Upper lobe of left lung (tissue), 4 donors: ENCODE data around the gene TRIM6.

Experiments used
- EP300 ChIP-seq, 4 donors: sonication (generic); formaldehyde crosslinking; IDR thresholded peaks; one replicate each; pipeline ENCODE4 v1.5.1; 2017; ENCODE audit warnings: antibody characterized with exemption in 4 of 4, control low read depth in 2 of 4
- POLR2A ChIP-seq, 4 donors: fragments of 450-650 bp; IDR thresholded peaks; one replicate each; pipeline ENCODE4 v1.5.1; 2016 to 2017; ENCODE audit warnings: antibody characterized with exemption in 4 of 4, mild to moderate bottlenecking in 2 of 4
- POLR2AphosphoS5 ChIP-seq, 2 donors: sonication (generic); formaldehyde crosslinking; IDR thresholded peaks; one replicate each; pipeline ENCODE4 v1.5.1; 2017; ENCODE audit warnings: antibody characterized with exemption in 2 of 2
- TF ChIP-seq, protein P1 (sequence below), 6 experiments: fragments of 450-650 bp in 4 of 6; fragments of 200-600 bp in 2 of 6; sonication (generic) in 2 of 6; IDR thresholded peaks; one replicate each; pipeline ENCODE4 v1.5.1; 2016 to 2019; ENCODE audit warnings: antibody characterized with exemption in 6 of 6

DNA sequence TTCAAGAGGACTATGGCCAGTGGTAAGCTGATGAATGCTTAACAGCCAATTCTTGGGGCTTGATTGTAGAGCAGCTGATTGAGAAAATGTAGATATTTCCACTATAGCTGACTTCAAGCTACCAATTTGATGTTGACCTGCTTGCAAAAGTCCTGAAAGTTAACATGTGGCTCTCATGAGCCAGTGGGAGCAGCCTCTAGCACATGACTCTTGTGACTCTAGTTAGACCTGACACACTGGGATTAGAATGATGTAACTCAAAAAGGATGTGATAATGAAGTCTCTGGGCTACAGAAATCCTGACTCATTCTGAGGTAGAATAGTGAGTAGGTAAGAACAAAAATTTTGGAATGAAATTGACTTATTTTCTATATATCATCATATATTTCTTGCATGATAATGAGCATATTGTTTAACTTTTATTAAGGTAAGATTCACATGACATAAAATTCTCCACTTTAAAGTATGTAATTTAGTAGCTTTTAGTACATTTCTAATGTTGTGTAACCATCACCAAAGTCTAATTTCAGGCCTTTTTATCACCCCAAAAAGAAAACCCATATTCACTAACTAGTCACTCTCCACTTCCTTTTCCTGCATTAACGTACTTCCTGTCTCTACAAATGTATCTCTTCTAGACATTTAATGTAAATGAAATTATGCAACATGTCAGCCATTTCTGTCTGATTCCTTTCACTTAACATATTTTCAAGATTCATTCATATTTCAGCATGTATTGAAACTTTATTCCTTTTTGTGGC is 32.0 kb upstream of the TRIM6 start:
- TF ChIP-seq, protein P1, sequence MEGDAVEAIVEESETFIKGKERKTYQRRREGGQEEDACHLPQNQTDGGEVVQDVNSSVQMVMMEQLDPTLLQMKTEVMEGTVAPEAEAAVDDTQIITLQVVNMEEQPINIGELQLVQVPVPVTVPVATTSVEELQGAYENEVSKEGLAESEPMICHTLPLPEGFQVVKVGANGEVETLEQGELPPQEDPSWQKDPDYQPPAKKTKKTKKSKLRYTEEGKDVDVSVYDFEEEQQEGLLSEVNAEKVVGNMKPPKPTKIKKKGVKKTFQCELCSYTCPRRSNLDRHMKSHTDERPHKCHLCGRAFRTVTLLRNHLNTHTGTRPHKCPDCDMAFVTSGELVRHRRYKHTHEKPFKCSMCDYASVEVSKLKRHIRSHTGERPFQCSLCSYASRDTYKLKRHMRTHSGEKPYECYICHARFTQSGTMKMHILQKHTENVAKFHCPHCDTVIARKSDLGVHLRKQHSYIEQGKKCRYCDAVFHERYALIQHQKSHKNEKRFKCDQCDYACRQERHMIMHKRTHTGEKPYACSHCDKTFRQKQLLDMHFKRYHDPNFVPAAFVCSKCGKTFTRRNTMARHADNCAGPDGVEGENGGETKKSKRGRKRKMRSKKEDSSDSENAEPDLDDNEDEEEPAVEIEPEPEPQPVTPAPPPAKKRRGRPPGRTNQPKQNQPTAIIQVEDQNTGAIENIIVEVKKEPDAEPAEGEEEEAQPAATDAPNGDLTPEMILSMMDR (IDR thresholded peaks at IDR 0.05), result no peak
- no peak for TF ChIP-seq POLR2A (IDR thresholded peaks at IDR 0.05)
- TF ChIP-seq EP300 (IDR thresholded peaks at IDR 0.05), result no peak
- TF ChIP-seq POLR2AphosphoS5 (IDR thresholded peaks at IDR 0.05), result no peak
